Activated CD8-positive, alpha-beta T cell treated with anti-CD3 and anti-CD28 coated beads, Interleukin-2, amount 10 ng/mL, durations not matched to agents 7 days and 5 days (primary cell): Measurements from ENCODE around the gene DGCR6L. TPM values are rescaled to one million over a fixed set of nuclear protein-coding genes. Genes with fewer than 3 reads are reported as not detected.
A peak's percentile ranks its signal among the peaks of the same experiment; 100 is the strongest.
"Not testable (repeated sequence)": the region's sequence is repeated elsewhere in the genome, so short reads cannot be mapped to it uniquely, and the experiment has no call there.

ENCODE experiments used
- ATAC-seq: fragments of 150-1000 bp; cut with Tn5 transposase; one replicate; pipeline ENCODE4 v1.10.0; 2021; ENCODE audit warnings: moderate library complexity
- CTCF ChIA-PET: fragments of 350-600 bp; sonication (Branson Sonifier 250); formaldehyde crosslinking; loops from one replicate; lab custom pipeline; 2021; ENCODE audit warnings: antibody characterized with exemption; lab: Charles Lee
- POLR2A ChIA-PET: fragments of 350-600 bp; sonication (Branson Sonifier 250); formaldehyde crosslinking; loops from one replicate; lab custom pipeline; 2021; ENCODE audit warnings: antibody characterized with exemption; lab: Charles Lee
- DNase-seq: peaks from one replicate; pipeline ENCODE4 v3.0.0-alpha.2; 2020
- H3K27ac Mint-ChIP-seq: one replicate; pipeline ENCODE4 v1.8.0; 2021; ENCODE audit warnings: mild to moderate bottlenecking, mixed read lengths
- H3K27me3 Mint-ChIP-seq: one replicate; pipeline ENCODE4 v1.8.0; 2021; ENCODE audit warnings: low read depth, mixed read lengths
- H3K36me3 Mint-ChIP-seq: one replicate; pipeline ENCODE4 v1.8.0; 2021; ENCODE audit warnings: low read depth, mixed read lengths
- H3K4me1 Mint-ChIP-seq: one replicate; pipeline ENCODE4 v1.8.0; 2021; ENCODE audit warnings: low read depth, mixed read lengths
- H3K4me3 Mint-ChIP-seq: one replicate; pipeline ENCODE4 v1.8.0; 2021; ENCODE audit warnings: mild to moderate bottlenecking, mixed read lengths
- H3K9me3 Mint-ChIP-seq: one replicate; pipeline ENCODE4 v1.8.0; 2022; ENCODE audit warnings: mixed read lengths; ENCODE audit not compliant: insufficient read depth
- total RNA-seq, 2 experiments: library from RNA; stranded (reverse); gene quantifications; one replicate each; pipeline ENCODE4 v1.2.3, GENCODE V29; 2021

Gene DGCR6L
- total RNA-seq, 2 experiments from 2014 or later: 50.4 to 56.3 TPM

DNA sequence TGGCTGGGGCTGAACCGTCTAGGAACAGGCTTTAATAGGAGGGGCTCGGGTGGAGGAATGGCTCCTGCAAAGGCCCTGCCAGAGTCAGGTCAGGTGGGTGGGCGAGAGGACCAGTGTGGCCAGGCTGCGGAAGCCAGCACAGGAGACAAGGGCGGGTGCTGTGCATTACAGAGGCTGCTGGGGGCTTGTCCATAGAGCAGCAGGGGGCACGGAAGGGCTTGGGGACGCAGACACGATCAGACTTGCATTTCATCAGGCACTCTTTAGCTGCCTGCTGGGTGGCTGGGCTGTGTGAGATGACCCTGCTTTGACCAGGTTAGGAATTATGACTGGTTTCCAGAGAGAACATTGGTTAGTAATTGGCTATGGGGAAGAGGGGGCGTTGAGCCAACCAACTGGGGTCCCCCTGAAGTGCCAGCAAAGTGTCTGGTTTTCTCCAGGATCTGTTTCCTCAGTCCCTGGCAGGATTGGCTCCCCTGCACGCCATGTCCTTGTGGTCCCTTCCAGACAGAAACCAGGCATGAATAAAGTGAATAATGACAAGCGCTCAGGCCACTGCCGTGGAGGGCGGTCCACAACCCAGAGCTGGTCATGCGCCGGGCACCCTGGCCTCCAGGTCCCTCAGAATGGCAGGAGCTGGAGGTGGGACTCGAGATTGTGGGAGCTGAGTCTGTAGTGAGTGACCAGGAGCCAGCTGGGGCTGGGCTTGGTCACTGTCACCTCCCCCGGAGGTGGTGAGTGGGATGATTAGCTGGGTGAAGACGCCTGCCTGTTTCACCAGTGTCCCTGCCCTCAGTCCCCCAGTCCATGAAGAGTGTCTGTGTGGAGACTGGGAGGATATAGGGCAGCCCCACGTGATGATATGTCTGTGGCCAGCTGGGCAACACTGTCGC lies 1.0 kb upstream of the DGCR6L start:
- DNase-seq (peak; percentile 34), ATAC-seq (peak; percentile 2)
- not testable (repeated sequence) for H3K9me3 Mint-ChIP-seq, H3K27me3 Mint-ChIP-seq, H3K36me3 Mint-ChIP-seq
- ChIA-PET POLR2A (interaction anchor here (0.7 kb wide), 1 partner anchor 300 kb away, joined by 3 read pairs; the partner anchor contains the start of gene TANGO2), CTCF (interaction anchor here (1.6 kb wide), 1 partner anchor 73 kb away, joined by 6 read pairs; the partner anchor contains the start of gene ZNF74)
- H3K4me1 Mint-ChIP-seq: peaks cover 53% of the 10 kb centered on the region
- H3K27ac Mint-ChIP-seq: peak overlapping the region; percentile 86
- H3K4me3 Mint-ChIP-seq: peak overlapping the region; percentile 94

DNA sequence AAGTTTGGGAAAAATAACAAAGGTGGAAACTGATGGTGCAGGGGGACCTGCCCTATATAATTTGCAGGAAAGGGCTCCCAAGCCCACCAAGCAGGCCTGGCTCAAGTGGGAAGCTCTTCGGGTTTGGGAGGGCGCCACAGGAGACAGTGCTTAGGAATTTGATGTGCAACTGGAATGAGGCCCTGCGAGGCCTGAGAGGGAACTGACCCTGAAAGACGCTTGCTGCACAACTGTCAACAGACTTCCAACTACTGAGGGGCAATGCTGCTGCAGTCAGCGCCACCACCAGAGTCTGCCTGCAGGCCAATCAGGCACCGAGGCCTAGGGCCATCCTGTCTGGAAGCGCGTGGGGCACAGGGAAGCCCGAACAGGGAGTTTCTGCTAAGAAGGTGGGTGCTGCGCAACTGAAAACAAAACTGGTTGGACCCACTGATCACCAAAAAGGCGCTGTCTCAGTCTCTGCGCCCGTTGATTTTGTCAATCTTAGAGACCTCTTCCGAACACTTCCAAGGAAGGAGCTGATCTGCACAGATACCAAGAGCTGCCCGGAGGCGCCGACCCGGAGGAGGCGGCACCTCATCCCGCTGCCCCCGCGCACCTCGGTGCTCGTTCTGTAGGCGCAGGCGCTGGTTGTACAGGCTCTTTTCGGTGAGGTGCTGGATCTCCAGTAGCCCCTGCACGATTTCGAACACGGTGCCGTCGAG lies 667 bp downstream of the DGCR6L start:
- H3K4me3 Mint-ChIP-seq: peak overlapping the region; percentile 94
- peak overlapping the region; percentile 60 for H3K27ac Mint-ChIP-seq
- peaks cover 5% of the 10 kb centered on the region for H3K36me3 Mint-ChIP-seq
- no peaks in the 10 kb centered on the region for H3K9me3 Mint-ChIP-seq
- ChIA-PET POLR2A (interaction anchor here (1.0 to 1.2 kb wide), 3 partner anchors 27 to 76 kb away, joined by 3 to 4 read pairs (median 3); no protein-coding TSS in a partner anchor), CTCF (interaction anchor here (1.0 to 1.6 kb wide), 5 partner anchors 75 to 298 kb away, joined by 3 to 6 read pairs (median 3); partner anchors contain the start of genes TANGO2 and ZNF74)
- ATAC-seq: peak; percentile 2
- H3K4me1 Mint-ChIP-seq: peaks cover 53% of the 10 kb centered on the region
- no peaks in the 10 kb centered on the region for H3K27me3 Mint-ChIP-seq
- DNase-seq: no peak

DNA sequence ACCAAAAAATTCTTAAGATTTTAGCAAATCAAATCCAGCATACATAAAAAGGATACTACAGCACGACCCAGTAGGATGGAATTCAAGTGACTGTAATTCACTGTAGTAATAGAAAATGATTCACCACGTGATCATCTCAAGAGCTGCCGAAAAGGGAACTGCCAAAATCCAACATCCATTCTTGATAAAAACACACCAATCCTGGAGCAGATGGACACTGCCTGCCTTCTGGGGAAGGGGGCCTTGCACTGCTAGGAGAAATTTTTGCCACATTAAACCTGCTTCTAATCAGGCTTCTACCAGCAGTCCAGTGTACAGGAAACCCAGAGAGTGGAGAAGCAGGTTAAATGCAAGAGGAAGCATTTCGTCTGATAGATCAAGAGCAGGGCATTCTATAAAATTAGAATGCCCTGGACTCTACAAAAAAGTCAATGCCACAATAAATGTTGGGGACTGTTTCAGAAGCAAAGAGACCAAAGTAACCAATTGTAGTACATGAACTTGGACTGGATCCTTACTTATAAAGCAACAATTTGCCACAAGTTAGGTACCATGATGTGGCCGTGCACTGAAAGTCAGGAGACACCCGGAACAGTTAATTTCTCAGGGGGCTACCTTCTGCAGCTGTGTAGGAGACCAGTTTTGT lies 1.7 kb downstream of the DGCR6L start:
- H3K27me3 Mint-ChIP-seq, POLR2A ChIA-PET, H3K27ac Mint-ChIP-seq, H3K36me3 Mint-ChIP-seq, ATAC-seq, H3K9me3 Mint-ChIP-seq: not testable (repeated sequence)
- Mint-ChIP-seq H3K4me3 (peak overlapping the region; percentile 51), H3K4me1 (peaks cover 43% of the 10 kb centered on the region)
- CTCF ChIA-PET: interaction anchor here (0.6 to 1.7 kb wide), 4 partner anchors 12 to 145 kb away, joined by 3 to 9 read pairs (median 4); partner anchors contain the start of gene ZNF74
- DNase-seq: peak; percentile 19

DNA sequence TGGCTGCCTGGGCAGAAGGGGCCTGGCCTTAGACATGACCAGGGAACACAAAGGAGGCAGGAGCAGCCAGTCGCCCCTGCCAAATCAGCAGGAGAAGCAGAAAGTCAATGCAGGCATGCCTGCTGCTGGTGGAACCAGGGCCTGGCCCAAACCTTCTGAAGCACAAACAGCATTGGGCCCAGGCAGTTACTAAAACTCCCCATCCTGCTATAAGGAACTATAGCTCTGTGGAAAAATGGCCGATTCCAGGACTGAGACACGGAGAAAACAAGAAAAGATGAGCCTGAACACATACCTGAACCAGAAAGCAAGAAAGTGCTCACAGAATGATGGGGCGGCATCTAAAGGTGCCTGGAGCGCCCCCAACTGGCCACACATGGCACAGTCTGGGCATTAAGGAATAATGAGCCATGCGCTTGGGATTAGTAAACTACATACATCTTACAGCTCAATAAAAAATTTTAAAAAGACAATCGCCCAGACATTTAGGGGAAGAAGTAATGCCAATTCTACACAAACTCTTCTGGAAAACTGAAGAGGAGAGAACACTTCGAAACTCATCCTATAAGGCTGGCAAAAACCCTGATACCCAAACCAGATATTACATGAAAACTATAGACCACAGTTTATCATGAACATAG lies 2.3 kb downstream of the DGCR6L start:
- H3K27me3 Mint-ChIP-seq, H3K27ac Mint-ChIP-seq, H3K36me3 Mint-ChIP-seq, ATAC-seq, POLR2A ChIA-PET, H3K9me3 Mint-ChIP-seq: not testable (repeated sequence)
- peak; percentile 44 for DNase-seq
- CTCF ChIA-PET: interaction anchor here (0.6 to 1.7 kb wide), 4 partner anchors 11 to 146 kb away, joined by 3 to 9 read pairs (median 4); partner anchors contain the start of gene ZNF74
- Mint-ChIP-seq H3K4me1 (peaks cover 36% of the 10 kb centered on the region), H3K4me3 (peak overlapping the region; percentile 51)

DNA sequence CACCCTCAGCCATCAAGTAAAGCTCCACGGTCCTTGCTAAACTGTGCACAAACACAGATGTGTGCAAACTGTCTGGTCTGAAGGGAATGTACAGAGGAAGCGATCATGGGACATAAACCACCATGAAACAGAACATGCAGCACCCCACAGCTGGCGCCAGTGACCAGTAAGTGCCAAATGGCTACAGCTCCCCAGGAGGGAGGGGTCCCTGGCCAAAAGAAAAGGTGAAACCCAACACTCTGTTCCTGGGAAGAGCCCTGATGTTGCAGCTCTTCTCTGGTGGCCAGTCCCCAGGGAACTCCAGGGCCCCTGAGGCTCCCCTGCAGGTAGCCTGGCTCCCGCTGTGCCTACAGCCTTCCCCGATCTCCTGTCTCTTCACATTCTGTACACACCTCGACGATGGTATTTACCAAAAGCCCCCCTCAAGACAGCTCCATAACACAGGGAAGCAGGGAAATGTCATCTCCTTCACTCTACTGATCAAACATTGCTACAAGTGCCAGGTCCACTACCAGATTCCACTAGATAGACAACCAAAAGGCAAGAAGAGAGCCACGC lies 2.9 kb downstream of the DGCR6L start:
- Mint-ChIP-seq H3K36me3 (no peaks in the 10 kb centered on the region), H3K4me3 (peak overlapping the region; percentile 15), H3K27ac (no peak overlapping the region), H3K27me3 (no peaks in the 10 kb centered on the region), H3K9me3 (no peaks in the 10 kb centered on the region), H3K4me1 (peaks cover 32% of the 10 kb centered on the region)
- DNase-seq (peak; percentile 18), ATAC-seq (no peak)
- ChIA-PET CTCF (interaction anchor here (0.8 to 1.7 kb wide), 3 partner anchors 22 to 147 kb away, joined by 3 to 9 read pairs (median 4); partner anchors contain the start of gene ZNF74), POLR2A (no interaction called here)

DNA sequence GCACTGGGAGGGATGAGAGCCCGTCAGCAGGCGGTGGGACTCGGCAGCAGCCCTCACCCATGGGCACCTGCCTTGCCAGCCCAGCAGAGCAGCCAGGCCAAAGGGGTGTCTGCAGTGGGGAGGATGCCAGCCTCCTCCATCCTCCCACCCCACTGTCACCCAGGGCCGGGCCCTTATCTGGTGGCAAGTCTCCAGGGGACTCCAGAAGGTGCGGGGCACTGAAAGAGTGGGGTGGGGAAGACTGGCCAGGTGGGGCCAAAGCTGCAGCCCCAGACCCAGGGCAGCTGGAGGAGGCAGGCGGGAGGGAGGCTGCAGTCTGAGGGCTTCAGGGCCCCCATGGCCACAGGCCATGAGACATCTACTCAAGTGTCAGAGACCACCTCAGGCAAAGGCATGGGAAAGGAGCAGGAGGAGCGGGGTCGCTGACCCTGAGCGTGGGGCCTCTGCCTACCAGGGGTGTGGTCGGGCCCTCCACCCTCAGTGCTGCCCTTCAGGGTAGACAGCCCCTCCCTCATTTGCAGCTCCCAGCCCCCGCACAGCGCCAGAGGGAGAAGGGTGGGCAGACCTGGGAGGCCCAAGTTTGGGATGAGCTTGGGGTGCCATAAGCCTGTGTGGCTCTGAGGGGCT lies 3.5 kb downstream of the DGCR6L start:
- ATAC-seq: no peak
- ChIA-PET CTCF (interaction anchor here (1.5 kb wide), 1 partner anchor 21 kb away, joined by 9 read pairs; no protein-coding TSS in a partner anchor), POLR2A (no interaction called here)
- Mint-ChIP-seq H3K27ac (no peak overlapping the region), H3K27me3 (no peaks in the 10 kb centered on the region), H3K4me1 (peaks cover 26% of the 10 kb centered on the region), H3K9me3 (no peaks in the 10 kb centered on the region), H3K4me3 (no peak overlapping the region), H3K36me3 (no peaks in the 10 kb centered on the region)
- DNase-seq: peak; percentile 12

DNA sequence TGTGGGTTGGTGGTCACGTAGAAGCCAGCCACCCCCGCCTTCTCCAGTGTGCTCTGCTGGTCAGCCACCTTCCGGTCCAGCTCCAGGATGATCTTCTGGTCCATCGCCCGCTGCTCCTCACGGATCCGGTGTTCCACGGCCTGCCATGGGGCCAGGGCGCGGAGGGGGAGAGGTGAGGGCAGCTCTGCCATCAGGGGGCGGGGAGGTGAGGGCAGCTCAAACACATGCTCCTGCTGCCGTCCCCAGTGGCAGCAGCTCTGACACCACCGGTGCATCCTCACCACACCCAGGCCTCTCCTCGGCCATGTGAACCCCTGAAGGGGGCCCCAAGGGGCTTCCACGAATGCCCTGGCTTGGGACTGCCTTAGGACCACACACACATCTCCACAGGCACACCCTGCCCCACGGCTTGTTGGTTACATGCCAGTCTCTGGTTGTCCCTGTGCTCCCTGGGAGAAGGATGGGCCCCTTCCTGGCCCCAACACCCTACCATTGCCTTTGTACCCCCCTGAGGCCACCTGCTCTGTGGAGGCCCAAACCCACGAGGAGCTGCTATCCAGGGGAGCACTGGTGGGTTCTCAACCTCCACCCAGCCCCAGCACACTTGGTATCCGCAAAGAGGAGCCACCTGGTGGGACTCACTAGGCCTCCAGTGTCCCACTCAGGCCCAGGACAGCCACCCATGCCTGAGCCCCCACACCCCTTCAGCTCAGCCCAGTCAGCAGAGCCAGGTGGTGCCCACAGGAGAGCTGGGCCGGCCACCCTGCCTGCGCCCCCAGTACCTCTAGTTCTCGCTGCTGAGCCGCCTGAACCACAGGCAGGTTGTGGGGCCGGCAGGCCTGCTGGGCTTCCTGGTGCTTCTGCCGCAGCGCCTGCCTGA lies 4.3 kb downstream of the DGCR6L start:
- no peaks in the 10 kb centered on the region for H3K27me3 Mint-ChIP-seq
- ChIA-PET POLR2A (no interaction called here), CTCF (no interaction called here)
- no peaks in the 10 kb centered on the region for H3K9me3 Mint-ChIP-seq
- peaks cover 19% of the 10 kb centered on the region for H3K4me1 Mint-ChIP-seq
- no peak overlapping the region for H3K4me3 Mint-ChIP-seq
- H3K27ac Mint-ChIP-seq: no peak overlapping the region
- peak; percentile 16 for DNase-seq
- no peaks in the 10 kb centered on the region for H3K36me3 Mint-ChIP-seq
- no peak for ATAC-seq

DNA sequence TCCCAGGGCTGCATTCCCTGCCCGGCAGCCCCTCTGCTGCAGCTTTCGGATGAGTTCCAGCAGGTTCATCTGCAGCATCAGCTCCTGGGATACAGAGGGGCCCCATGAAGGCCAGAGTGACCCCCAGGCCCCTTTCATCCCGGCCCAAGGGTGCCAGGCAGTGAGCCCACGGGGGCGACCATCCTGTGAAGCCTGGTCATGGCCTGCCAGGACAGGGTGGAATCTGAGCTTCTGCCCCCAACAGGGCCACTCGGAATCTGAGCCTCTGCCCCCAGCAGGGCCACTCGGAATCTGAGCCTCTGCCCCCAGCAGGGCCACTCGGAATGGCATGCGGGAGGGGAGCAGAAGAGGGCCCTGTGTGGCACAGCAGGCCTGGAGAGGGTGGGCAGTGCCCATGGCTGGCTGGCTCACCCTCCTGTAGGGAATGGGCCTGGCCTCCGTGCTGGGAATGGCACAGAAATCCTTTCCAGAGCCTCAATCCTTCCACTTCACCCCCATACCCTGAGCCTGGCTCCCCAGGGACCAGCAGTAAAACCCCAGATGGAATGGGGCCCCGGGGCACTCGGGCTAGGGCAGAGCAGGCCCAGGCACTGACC lies 5.0 kb downstream of the DGCR6L start:
- peak; percentile 8 for DNase-seq
- H3K9me3 Mint-ChIP-seq, H3K27ac Mint-ChIP-seq, POLR2A ChIA-PET, H3K36me3 Mint-ChIP-seq, H3K4me3 Mint-ChIP-seq, H3K27me3 Mint-ChIP-seq, ATAC-seq, CTCF ChIA-PET: not testable (repeated sequence)
- peaks cover 16% of the 10 kb centered on the region for H3K4me1 Mint-ChIP-seq

DNA sequence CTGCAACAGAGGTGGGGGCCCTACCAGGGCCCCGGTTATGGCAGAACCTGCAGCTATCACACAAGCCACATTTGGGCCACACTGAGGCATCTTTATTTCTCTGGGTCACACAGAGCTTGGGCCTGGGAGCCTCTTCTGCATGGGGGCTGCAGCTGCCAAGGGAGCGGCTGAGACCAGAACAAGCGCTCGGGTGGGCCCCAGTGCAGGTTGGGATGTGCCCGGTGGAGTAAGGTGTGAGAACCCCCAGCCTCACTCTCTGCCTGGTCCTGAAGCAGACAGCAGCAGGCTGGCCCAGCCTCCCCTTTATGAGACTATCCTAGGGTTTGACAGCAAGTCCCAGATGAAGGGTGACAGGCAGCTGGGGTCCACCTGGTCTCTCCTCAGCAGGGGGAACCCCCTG lies 5.7 kb downstream of the DGCR6L start:
- H3K36me3 Mint-ChIP-seq, H3K4me3 Mint-ChIP-seq, H3K27ac Mint-ChIP-seq, DNase-seq, H3K27me3 Mint-ChIP-seq, H3K9me3 Mint-ChIP-seq, POLR2A ChIA-PET, ATAC-seq, CTCF ChIA-PET: not testable (repeated sequence)
- H3K4me1 Mint-ChIP-seq: peaks cover 16% of the 10 kb centered on the region
